AG10803 (cell line): Measurements from ENCODE around the gene AEBP1.

Source experiments
- DNase-seq: peaks from one replicate; pipeline ENCODE4 v3.0.0; 2010; ENCODE audit warnings: low read depth
- H3K4me3 ChIP-seq: 2 replicates; pipeline ENCODE4 v1.5.1; 2011; ENCODE audit warnings: mild to moderate bottlenecking, low read length, control low read depth
- CTCF ChIP-seq: conservative IDR thresholded peaks from 2 replicates; pipeline ENCODE4 v1.5.1; 2011; ENCODE audit warnings: mild to moderate bottlenecking, low read length, control low read depth, inconsistent platforms

Gene AEBP1

DNA sequence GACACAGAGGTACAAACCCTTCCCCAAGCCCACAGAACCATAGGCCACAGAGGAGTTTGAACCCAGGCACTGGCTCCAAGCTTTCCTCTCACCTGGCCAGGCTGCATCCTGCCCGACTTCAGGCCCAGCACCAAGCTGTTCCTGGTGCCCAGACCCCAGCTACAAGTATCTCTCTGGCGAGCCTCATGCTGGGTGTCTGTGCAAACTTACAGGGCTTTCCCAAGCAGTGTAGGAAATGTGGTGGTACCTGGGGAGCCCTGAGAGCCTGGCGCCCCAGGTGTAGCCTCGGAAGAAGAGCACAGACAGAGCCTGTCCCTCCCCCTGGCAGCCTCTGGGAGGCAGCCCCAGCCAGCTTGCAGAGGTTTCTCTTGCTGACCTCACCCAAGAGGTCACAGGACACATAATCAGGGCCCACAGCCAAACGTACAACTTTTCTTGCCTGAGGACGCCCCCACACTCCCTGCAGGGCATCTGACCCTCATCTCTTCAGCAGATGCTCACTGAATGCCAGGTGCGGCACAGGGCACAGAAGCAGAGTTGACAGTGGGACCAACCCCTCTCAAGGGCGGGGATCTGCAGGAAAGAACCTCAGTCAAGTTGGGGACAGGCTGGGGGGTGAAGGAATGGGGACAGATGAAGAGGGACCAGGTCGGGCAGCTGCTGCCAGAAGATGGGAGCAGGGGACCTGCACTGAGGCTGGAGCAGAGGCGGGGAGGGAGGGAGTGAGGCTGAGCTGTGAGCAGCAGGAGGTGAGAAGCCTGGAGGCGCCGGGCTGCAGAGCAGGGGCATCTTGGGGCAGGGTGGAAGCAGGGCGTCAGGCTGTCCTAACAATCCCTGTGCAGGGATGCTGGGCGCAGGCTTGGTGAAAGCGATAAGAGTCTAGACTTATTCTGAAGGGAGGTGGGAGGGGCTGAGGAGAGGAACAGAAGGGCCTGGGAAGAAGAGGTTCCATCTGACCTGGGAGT is 53.3 kb downstream of the AEBP1 start:
- no peak overlapping the region for H3K4me3 ChIP-seq
- DNase-seq: no peak
- TF ChIP-seq CTCF: no peak

GRCh38 chr7:44158096-44158872 is 54.1 kb downstream of the AEBP1 start:
- no peak for TF ChIP-seq CTCF
- no peak for DNase-seq
- H3K4me3 ChIP-seq: no peak overlapping the region

- no peak overlapping the region for H3K4me3 ChIP-seq
- no peak for DNase-seq
- no peak for TF ChIP-seq CTCF
These were observed 54.9 kb downstream of the AEBP1 start for GRCh38 chr7:44158873-44159631.

- no peak for DNase-seq
- TF ChIP-seq CTCF: no peak
- H3K4me3 ChIP-seq: no peak overlapping the region
These were observed 55.9 kb downstream of the AEBP1 start for GRCh38 chr7:44159824-44160630.

DNA sequence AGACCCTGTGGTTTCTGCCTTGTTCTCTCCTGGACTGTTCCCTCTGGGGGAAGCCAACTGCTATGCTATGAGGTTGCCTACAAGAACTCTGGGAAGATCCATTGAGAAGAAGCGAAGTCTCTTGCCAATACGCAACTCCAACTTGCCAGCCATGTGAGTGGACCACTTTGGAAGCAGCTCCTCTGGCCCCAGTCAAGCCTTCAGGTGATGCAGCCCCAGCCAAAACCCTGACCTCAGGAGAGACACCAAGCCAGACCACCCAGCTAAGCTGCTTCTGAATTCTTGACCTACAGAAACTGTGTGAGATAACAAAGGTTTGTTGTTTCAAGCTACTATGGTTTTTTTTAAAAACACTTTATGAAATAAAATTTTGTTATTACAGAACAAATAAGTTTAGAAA is 57.2 kb downstream of the AEBP1 start:
- DNase-seq: no peak
- H3K4me3 ChIP-seq: no peak overlapping the region
- TF ChIP-seq CTCF: no peak

DNA sequence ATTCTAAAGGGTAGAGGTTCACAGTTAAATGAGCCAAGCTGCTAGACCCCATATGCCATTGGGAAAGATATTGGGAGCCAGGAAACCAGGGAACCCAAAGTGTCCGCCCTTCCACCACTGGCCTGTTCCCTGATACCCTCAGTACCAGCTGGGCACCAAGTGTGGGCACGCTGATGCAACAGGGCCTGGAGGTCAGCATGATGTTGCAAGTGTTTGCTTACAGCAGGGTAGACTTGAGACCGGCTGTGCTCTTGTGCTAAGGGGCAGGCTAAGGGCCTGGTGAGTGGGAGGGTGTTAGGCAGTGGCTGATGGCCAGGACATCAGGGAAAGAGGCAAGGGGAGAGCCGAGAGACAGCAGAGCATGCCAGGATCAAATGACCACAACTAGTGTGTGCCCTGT is 58.0 kb downstream of the AEBP1 start:
- no peak for TF ChIP-seq CTCF
- DNase-seq: no peak
- no peak overlapping the region for H3K4me3 ChIP-seq
